ENCODE results near the gene NTHL1. TPM values are rescaled to one million over a fixed set of nuclear protein-coding genes. Genes with fewer than 3 reads are reported as not detected.

Gene NTHL1
- total and polyA plus RNA-seq, 2 donors (not counting 1 experiment from before 2014, with no cell fraction given), result 8.4 to 44.4 TPM

GRCh38 chr16:2001035-2001434, 46.6 kb downstream of the NTHL1 start:
- H2AFZ ChIP-seq (ENCODE audit: low read length), result no peak overlapping the region
- no peak overlapping the region for H3K9ac ChIP-seq (ENCODE audit: insufficient read depth, low read length)
- no peak overlapping the region for H3K4me2 ChIP-seq (ENCODE audit: extremely low read depth, insufficient read depth, low read length)
- H4K20me1 ChIP-seq (ENCODE audit: control insufficient read depth, extremely low read depth, insufficient read depth, low read length), result no peaks in the 10 kb centered on the region
- H3K27me3 ChIP-seq (ENCODE audit: control insufficient read depth, insufficient read depth, low read length), result no peaks in the 10 kb centered on the region
- H3K27ac ChIP-seq (ENCODE audit: insufficient read depth, low read length), result no peak overlapping the region
- no peak for DNase-seq (ENCODE audit: low read depth in 2 of 2)
- H3K79me2 ChIP-seq (ENCODE audit: control insufficient read depth, insufficient read depth, low read length), result peaks cover 34% of the 10 kb centered on the region
- TF ChIP-seq EZH2 (IDR thresholded peaks at IDR 0.05; ENCODE audit: low read length, missing control alignments) (no peak), CTCF (conservative IDR thresholded peaks at IDR 0.05 in 1 of 2, IDR thresholded peaks at IDR 0.05 in 1 of 2; ENCODE audit: low read depth in 1 of 2, low read length in 2 of 2) (no peak)
- peaks cover 46% of the 10 kb centered on the region for H3K36me3 ChIP-seq (ENCODE audit: control insufficient read depth, insufficient read depth, low read length)
- H3K4me3 ChIP-seq (replicated peaks in 1 of 4; ENCODE audit: control extremely low read depth in 1 of 4, insufficient read depth in 1 of 4, low read depth in 3 of 4, low read length in 4 of 4), result no peak overlapping the region
- no peaks in the 10 kb centered on the region for H3K9me3 ChIP-seq (ENCODE audit: control insufficient read depth, insufficient read depth, low read depth, low read length)
- H3K4me1 ChIP-seq (ENCODE audit: control insufficient read depth, extremely low read depth, insufficient read depth, low read length), result peaks cover 14% of the 10 kb centered on the region

GRCh38 chr16:1999866-2000514, 47.6 kb downstream of the NTHL1 start:
- Histone ChIP-seq H2AFZ (ENCODE audit: low read length) (no peak overlapping the region), H3K9me3 (ENCODE audit: control insufficient read depth, insufficient read depth, low read depth, low read length) (no peaks in the 10 kb centered on the region), H3K4me3 (replicated peaks in 1 of 4; ENCODE audit: control extremely low read depth in 1 of 4, insufficient read depth in 1 of 4, low read depth in 3 of 4, low read length in 4 of 4) (no peak overlapping the region), H3K27me3 (ENCODE audit: control insufficient read depth, insufficient read depth, low read length) (no peaks in the 10 kb centered on the region), H3K36me3 (ENCODE audit: control insufficient read depth, insufficient read depth, low read length) (peaks cover 46% of the 10 kb centered on the region), H4K20me1 (ENCODE audit: control insufficient read depth, extremely low read depth, insufficient read depth, low read length) (no peaks in the 10 kb centered on the region), H3K79me2 (ENCODE audit: control insufficient read depth, insufficient read depth, low read length) (peaks cover 24% of the 10 kb centered on the region), H3K4me1 (ENCODE audit: control insufficient read depth, extremely low read depth, insufficient read depth, low read length) (peaks cover 14% of the 10 kb centered on the region), H3K4me2 (ENCODE audit: extremely low read depth, insufficient read depth, low read length) (no peak overlapping the region), H3K9ac (ENCODE audit: insufficient read depth, low read length) (no peak overlapping the region), H3K27ac (ENCODE audit: insufficient read depth, low read length) (no peak overlapping the region)
- TF ChIP-seq CTCF (conservative IDR thresholded peaks at IDR 0.05 in 1 of 2, IDR thresholded peaks at IDR 0.05 in 1 of 2; ENCODE audit: low read depth in 1 of 2, low read length in 2 of 2) (no peak), EZH2 (IDR thresholded peaks at IDR 0.05; ENCODE audit: low read length, missing control alignments) (no peak)
- no peak for DNase-seq (ENCODE audit: low read depth in 2 of 2)

GRCh38 chr16:1998852-1999801, 48.5 kb downstream of the NTHL1 start:
- Histone ChIP-seq H3K4me1 (ENCODE audit: control insufficient read depth, extremely low read depth, insufficient read depth, low read length) (peaks cover 8% of the 10 kb centered on the region), H3K9ac (ENCODE audit: insufficient read depth, low read length) (no peak overlapping the region), H3K4me2 (ENCODE audit: extremely low read depth, insufficient read depth, low read length) (no peak overlapping the region), H3K79me2 (ENCODE audit: control insufficient read depth, insufficient read depth, low read length) (peaks cover 15% of the 10 kb centered on the region), H3K36me3 (ENCODE audit: control insufficient read depth, insufficient read depth, low read length) (peaks cover 42% of the 10 kb centered on the region), H4K20me1 (ENCODE audit: control insufficient read depth, extremely low read depth, insufficient read depth, low read length) (no peaks in the 10 kb centered on the region), H3K27me3 (ENCODE audit: control insufficient read depth, insufficient read depth, low read length) (no peaks in the 10 kb centered on the region), H3K27ac (ENCODE audit: insufficient read depth, low read length) (no peak overlapping the region), H3K4me3 (replicated peaks in 1 of 4; ENCODE audit: control extremely low read depth in 1 of 4, insufficient read depth in 1 of 4, low read depth in 3 of 4, low read length in 4 of 4) (no peak overlapping the region), H3K9me3 (ENCODE audit: control insufficient read depth, insufficient read depth, low read depth, low read length) (no peaks in the 10 kb centered on the region), H2AFZ (ENCODE audit: low read length) (no peak overlapping the region)
- DNase-seq (ENCODE audit: low read depth in 2 of 2), result no peak
- TF ChIP-seq EZH2 (IDR thresholded peaks at IDR 0.05; ENCODE audit: low read length, missing control alignments) (no peak), CTCF (conservative IDR thresholded peaks at IDR 0.05 in 1 of 2, IDR thresholded peaks at IDR 0.05 in 1 of 2; ENCODE audit: low read depth in 1 of 2, low read length in 2 of 2) (no peak)
